IPS-11a (cell line): ENCODE data around the gene IGLL1.
A peak's percentile ranks its signal among the peaks of the same experiment; 100 is the strongest.
"Not testable (repeated sequence)": the region's sequence is repeated elsewhere in the genome, so short reads cannot be mapped to it uniquely, and the experiment has no call there.

Source experiments
- H3K4me3 ChIP-seq: one replicate; pipeline ENCODE4 v1.5.1; 2013; ENCODE audit warnings: low read depth, low read length, control low read depth

IGLL1 gene

GRCh38 chr22:23591846-23592245, 11.8 kb upstream of the IGLL1 start:
- no peak overlapping the region for H3K4me3 ChIP-seq

DNA sequence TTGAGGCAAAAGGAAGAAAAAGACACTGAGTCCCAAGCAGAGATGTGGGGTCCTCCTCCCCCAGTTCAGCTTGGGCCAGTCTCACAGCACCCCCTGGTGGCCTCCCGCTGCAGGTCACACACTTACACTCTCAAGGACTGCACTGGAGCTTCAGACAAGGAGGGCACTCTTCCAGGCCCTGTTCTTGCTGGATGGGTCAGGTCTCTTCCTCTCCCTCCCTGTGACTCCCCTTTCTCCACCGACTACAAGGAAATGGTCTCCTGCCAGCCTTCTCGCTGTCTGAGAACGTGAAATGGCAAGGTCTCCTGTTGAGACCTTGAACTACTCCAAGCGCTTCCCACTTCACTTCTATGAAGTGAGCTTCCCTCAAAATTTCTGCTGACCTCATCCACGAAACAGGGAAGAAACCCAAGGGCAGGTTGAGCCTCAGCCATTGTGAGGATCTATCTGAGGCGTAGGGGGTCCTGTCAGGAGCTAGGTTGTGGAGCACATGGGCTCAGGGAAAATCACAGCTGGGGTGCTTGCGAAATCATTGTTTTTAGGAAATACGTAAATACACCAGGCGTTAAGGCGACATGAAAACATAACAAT, 11.2 kb upstream of the IGLL1 start:
- no peak overlapping the region for H3K4me3 ChIP-seq

DNA sequence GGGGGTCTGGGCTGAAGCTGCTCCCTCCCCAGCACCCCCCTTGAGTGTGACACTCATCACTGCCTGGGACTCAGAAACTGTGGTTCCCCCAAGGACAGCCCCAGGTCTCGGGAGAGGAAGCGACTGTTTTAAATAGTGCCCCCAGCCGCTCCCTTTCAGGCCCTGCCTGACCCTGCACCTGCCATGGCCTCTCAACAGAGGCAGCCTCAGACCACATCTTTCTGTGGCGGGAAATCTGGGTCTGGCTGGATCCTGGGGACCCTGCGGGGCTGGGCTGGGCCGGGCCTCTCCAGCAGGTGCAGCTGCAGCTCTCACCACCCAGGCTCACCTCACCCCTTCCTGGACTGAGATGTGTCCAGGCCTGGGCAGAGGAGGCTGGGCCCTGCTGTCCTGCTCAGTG, 3.7 kb upstream of the IGLL1 start:
- H3K4me3 ChIP-seq = no peak overlapping the region

DNA sequence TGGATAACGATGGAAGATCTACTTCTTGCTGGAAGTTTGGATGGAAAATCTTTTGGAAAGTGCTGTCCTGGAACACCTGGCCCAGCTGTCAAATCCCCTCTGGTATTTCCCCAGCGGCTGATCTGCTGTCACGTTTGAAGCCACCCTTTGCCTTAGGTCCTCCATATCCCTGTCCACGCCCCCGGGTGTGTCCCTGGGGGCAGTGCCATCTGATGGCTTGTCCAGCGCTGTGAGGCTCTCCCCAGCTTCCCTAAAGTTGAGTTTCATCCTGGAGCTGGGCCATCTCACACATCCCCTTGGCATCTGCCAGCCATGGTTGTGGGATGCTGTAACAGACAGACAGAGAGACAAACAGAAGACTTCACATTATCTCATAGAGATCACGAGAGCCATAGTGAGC, 3.1 kb upstream of the IGLL1 start:
- H3K4me3 ChIP-seq = no peak overlapping the region

DNA sequence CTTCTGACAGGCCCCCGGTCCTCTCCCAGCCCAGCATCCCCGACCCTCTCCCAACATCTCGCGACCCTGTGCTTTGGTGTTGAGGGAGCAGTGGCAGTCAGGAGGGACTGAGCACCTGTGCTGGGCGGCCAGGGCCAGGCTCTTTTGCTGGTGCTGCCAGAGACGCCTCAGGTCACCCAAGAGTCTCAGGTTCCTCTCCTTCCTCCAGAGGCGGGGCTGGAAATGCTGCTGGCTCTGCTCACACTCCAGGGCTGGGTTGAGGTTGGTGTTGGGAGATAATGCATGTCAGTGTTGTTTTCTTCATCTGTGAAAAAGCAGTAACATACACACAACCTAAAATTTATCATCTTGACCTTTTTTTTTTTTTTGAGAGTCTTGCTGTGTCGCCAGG, 1.2 kb upstream of the IGLL1 start:
- no peak overlapping the region for H3K4me3 ChIP-seq

DNA sequence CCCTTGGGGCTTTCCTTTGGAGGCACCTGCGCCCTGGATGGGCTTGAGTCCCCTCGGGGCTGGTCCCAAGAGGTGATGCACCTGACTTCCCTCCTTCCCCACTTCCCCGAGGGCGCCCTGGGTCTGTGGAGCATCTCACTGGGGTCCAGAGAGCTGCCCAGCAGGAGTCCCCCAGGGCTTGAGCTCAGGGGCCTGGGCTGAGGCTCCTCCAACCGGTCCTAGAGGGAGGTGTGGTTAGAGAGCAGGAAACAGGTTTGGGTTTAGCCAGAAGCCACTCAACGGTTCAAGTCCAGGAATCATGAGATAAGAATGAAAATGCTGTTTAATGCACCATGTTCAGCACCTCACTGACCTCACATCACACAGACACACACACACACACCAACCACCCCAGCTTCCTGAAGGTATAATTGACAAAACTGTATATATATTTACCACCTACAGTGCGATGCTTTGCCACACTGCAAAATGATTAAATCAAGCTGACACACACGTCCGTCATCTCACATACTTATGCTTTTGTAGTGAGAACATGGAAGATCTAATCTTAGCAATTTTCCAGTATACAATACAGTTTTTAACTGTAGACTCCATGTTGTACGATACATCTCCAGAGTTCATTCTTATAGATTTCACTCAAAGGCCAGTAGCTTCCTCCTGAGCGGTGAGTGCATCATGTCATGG, 628 bp upstream of the IGLL1 start:
- no peak overlapping the region for H3K4me3 ChIP-seq

GRCh38 chr22:23579280-23579679, 810 bp downstream of the IGLL1 start:
- H3K4me3 ChIP-seq = no peak overlapping the region

DNA sequence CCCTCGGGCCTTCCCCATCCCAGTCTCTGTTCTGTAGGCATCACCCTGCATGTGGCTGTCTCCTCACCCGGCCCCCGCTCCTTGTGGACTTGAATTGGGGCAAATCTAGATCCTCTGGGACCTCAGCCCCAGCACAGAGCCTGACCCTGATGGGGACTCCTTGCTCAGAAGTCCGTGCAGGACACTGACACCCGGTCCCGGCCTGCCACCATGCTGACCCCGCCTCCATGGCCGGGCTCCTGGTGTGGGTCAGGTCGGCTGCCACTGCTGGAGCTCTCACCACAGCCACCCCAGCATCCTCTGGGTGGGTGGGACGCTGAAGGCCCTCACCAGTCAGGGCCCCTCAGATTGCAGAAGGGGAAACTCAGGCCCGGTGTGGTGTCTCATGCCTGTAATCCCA, 1.8 kb downstream of the IGLL1 start:
- H3K4me3 ChIP-seq = no peak overlapping the region

- no peak overlapping the region for H3K4me3 ChIP-seq
Measured at GRCh38 chr22:23576681-23577080, 3.4 kb downstream of the IGLL1 start.

DNA sequence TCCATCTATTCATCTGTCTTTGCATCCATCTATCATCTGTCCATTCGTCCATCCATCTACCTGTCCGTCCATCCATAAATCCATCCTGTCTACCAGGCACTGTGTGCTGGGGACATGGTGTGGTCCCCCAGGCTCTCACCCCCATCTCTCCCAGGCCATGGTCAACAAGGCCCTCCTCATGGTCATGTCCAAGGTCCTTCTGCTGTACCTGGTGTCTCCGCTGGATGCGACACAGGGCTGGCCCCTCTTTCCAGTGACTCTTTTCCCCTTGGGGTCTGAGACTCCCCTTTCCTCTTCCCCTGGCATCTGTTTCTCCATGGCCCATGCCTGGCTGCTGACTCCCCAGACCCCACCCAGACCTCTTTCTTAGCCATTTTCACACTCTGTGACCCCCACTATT, 4.5 kb downstream of the IGLL1 start:
- H3K4me3 ChIP-seq = no peak overlapping the region

DNA sequence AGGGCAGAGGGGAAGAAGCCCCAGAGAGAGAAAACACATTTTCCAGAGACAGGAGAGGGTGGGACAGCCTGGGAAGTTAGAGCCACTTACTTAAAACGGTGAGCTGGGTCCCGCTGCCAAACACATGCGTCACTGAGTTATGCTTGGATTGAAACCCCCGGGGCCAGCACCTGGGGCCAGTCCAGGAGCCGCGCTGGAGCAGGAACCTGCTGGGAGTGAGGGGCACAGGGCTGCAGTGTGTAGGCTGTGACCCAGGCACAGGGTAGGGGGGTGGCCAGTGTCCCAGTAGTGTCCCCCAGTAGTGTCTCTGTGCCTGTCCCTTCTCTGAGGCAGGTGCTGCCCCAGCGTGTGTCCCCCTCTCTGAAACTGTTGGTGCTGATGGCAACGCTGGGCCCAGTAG, 5.2 kb downstream of the IGLL1 start:
- H3K4me3 ChIP-seq = no peak overlapping the region

DNA sequence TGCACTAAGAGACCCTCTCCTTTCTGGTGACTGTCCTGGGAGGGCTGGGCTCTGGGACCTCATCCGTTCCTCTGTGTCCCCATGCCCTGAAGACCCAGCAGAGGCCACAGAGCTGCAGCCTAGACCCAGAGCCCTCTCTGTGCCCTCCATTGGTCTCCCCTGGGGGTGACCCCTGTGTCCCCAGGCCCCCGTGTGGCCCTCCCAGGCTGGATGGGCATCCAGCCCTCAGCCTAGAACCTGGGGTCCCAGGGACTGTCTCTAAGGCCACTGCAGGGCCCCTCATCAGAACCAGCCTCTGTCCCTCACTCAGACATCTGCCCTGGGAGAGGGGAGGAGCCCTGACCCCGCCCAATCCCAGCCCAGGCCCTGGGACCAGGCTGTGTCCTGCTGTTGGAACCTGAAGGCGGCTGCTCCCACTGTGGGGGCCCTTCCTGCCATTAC, 5.7 kb downstream of the IGLL1 start:
- no peak overlapping the region for H3K4me3 ChIP-seq

GRCh38 chr22:23573701-23574235, 6.3 kb downstream of the IGLL1 start:
- H3K4me3 ChIP-seq = not testable (repeated sequence)

GRCh38 chr22:23573106-23573505, 7.0 kb downstream of the IGLL1 start:
- not testable (repeated sequence) for H3K4me3 ChIP-seq

DNA sequence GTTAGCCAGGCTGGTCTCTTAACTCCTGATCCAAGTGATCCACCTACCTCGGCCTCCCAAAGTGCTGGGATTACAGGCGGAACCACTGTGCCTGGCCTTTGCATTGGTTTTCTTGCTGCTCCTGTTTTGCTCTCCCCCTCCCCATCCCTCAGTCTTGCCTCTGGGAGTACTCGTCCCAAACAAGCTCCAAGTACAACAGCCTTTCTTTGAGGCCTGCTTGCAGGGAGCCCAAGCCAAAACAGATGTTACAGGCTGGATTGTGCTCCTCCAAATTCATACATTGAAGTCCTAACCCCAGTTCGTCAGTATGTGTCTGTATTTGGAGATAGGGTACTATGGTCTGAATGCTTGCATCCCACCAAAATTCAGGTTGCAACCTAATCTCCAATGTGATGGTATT, 8.6 kb downstream of the IGLL1 start:
- no peak overlapping the region for H3K4me3 ChIP-seq

- no peak overlapping the region for H3K4me3 ChIP-seq
Measured at GRCh38 chr22:23570681-23571080, 9.4 kb downstream of the IGLL1 start.

- no peak overlapping the region for H3K4me3 ChIP-seq
Measured at GRCh38 chr22:23569716-23570115, 10.4 kb downstream of the IGLL1 start.

DNA sequence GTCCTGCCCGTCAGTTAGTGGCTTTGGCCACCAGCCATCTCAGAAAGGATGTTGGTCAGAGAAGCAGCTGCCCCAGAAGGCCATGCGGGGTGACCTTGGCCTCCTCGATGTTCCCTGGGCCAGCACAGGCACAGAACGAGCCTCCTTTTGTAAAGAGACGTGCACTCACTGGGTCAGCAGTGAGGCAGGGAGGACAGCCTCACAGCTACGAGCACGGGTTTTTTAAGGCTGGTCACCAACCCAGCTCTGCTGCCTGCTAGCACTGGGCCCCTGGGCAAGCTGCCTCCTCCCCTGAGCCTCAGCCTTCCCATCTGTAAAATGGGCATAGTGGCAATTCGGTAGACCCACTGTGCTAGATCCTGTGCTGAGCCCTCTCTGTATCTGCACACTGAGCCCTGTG, 10.8 kb downstream of the IGLL1 start:
- H3K4me3 ChIP-seq = no peak overlapping the region

DNA sequence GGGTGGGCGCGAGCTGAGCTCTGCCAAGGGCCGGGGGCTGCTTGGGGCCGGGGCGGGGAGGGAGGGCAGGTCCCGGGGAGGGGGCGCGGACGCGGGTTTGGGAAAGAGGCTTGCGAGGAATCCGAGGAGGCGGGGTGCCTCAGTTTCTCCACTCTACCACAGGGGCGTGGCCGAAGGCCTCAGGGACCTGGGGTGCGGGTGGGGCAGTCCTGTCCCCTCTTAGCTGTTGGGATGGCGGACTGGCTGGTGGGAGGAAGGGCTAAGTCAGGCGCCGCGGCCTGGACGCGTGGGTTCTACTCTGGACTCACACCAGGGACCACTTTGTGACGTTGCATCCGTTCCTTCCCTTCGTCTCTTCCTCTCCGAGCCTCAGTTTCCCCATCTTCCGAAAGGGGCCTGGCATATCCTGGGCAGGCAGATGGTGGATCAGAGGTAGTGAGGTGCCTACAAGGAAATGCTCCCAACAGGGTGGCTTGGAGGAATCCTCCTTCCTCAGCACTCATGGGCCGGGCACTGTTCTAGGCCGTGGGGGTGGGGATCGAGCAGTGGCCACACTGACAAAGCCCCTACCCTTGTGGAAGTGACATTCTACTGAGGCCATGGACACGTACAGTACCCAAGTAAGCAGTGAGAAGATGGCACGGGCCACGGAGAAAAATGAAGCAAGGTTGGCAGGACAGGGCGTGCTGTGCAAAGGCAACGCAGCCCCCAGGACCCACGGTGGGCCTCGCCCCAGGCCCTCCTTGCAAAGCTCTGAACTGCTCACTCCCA, 13.2 kb downstream of the IGLL1 start:
- peak overlapping the region; percentile 38 for H3K4me3 ChIP-seq

DNA sequence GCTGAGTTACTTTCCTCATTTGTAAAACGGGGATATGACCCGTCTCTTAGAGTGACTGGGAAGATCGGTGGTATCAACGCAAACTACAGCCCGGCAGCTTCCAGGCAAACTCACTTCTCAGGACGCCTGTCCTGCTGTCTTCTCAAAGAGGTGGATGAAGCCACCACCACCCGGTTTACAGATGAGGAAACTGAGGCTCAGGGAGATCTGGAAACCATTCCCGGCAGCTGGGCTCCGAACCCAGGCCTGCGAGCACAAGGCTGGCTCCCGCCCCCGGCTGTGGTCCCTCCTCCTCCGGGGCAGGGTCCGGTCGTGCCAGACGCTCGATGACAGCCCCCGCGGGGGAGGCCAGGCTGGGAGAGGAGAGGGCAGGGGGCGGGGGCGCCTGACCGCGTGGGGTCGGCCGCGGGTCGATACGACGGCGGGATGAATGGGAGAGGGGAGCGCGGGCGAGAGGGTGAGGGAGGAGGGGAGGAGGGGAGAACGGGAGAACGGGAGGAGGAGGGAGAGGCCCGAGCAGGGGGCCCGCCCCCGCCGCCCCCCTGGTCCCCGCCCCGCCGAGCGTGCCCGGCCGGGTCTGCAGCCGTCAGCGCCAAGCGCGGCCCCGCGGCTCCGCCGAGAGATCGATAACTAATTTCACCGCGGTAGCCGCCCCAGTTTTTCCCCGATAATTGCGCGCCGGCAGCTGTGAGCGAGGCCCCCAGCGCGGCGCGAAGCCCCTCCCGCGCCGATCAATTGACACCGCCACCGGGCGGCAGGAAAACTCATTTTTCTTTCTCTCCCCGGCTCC, 14.0 kb downstream of the IGLL1 start:
- peak overlapping the region; percentile 38 for H3K4me3 ChIP-seq

DNA sequence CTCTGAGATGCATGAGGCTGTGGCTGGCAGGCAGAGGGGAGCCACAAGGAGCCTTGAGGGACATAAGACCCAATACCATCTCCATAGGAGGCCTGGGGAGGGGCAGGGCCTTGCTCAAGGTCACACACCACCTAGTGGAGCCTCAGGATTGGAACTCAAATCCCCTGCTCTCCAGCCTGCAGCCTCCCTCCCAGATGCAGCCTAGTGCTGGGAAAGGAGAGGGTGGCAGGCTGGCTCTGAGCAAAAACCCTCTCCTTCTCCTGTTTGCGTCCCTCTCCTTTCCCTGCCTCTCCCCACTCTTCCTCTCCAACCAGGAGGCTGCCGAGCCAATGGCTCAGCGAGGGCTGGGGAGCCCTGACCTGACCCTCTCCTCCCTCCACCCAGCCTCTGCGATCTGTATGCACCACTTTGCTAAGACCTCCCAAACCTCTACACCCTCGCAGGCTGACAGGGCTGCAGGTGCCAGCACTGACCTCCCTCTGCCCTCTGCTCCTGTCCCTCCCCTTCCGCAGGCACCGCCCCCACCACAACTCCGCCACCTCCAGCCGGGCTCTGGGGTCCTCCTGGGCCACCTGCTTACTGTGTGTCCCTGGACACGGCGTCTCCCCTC, 14.7 kb downstream of the IGLL1 start:
- H3K4me3 ChIP-seq = peak overlapping the region; percentile 38
